Panc1 (cell line): Measurements from ENCODE around the gene RASGRP3. TPM values are rescaled to one million over a fixed set of nuclear protein-coding genes. Genes with fewer than 3 reads are reported as not detected.

Source experiments
- ATAC-seq: fragments of 200-7000 bp; cut with Tn5 transposase; 2 replicates; pipeline ENCODE4 v1.9.1; 2020; ENCODE audit warnings: mild to moderate bottlenecking, moderate library complexity
- BruUV-seq: library from RNA; stranded (reverse); fragments of 400-500 nt; replicated peaks from 2 replicates; lab custom pipeline; 2021; lab: Mats Ljungman, UMichigan
- CTCF ChIA-PET: fragments of 300-600 bp; sonication (Branson Sonifier 250); formaldehyde crosslinking; loops from one replicate; lab custom pipeline; 2022; ENCODE audit warnings: antibody characterized with exemption; lab: Charles Lee
- POLR2A ChIA-PET: fragments of 300-600 bp; sonication (Branson Sonifier 250); formaldehyde crosslinking; loops from one replicate; lab custom pipeline; 2022; ENCODE audit warnings: antibody characterized with exemption; lab: Charles Lee
- DNase-seq: peaks from one replicate; pipeline ENCODE4 v3.0.0-alpha.2; 2010; ENCODE audit warnings: low read depth, low spot score
- H3K27ac ChIP-seq: 2 replicates; pipeline ENCODE4 v1.5.1; 2011; ENCODE audit warnings: mild to moderate bottlenecking, low read length, inconsistent platforms
- H3K27me3 ChIP-seq: fragments of 200-500 bp; sonication (Bioruptor generic); 2 replicates; pipeline ENCODE4 v1.6.0; 2014; ENCODE audit warnings: low read length, inconsistent platforms; ENCODE audit not compliant: control insufficient read depth, insufficient read depth
- H3K36me3 ChIP-seq: fragments of 200-500 bp; sonication (Bioruptor generic); 2 replicates; pipeline ENCODE4 v1.5.1; 2014; ENCODE audit warnings: inconsistent platforms, mild to moderate bottlenecking, low read length, moderate library complexity; ENCODE audit not compliant: control insufficient read depth, insufficient read depth
- H3K4me1 ChIP-seq: 2 replicates; pipeline ENCODE4 v1.5.1; 2011; ENCODE audit warnings: inconsistent platforms, mild to moderate bottlenecking, low read length, moderate library complexity; ENCODE audit not compliant: control insufficient read depth, insufficient read depth
- H3K4me3 ChIP-seq, 2 experiments: 2 replicates each; pipeline ENCODE4 v1.5.1; 2011 to 2012; ENCODE audit warnings: low read depth in 2 of 2, low read length in 2 of 2, mild to moderate bottlenecking in 2 of 2, inconsistent platforms in 1 of 2, moderate library complexity in 1 of 2
- H3K9me3 ChIP-seq: fragments of 200-500 bp; sonication (Bioruptor generic); 2 replicates; pipeline ENCODE4 v1.5.1; 2014; ENCODE audit warnings: low read depth, mild to moderate bottlenecking, inconsistent platforms, low read length, moderate library complexity; ENCODE audit not compliant: control insufficient read depth, insufficient read depth
- CTCF ChIP-seq: fragments of 450-650 bp; IDR thresholded peaks from 2 replicates; pipeline ENCODE4 v1.5.1; 2017; ENCODE audit warnings: mild to moderate bottlenecking
- POLR2AphosphoS5 ChIP-seq: IDR thresholded peaks from 2 replicates; pipeline ENCODE4 v1.6.1; 2012; ENCODE audit warnings: mild to moderate bottlenecking, low read depth, low read length, moderate library complexity
- REST ChIP-seq, 2 experiments: IDR thresholded peaks; 2 replicates each; pipeline ENCODE4 v1.6.1; 2011 to 2012; ENCODE audit warnings: low read depth in 2 of 2, control low read depth in 1 of 2, low read length in 1 of 2, mild to moderate bottlenecking in 1 of 2, moderate library complexity in 1 of 2; ENCODE audit not compliant: insufficient read depth in 1 of 2
- SIN3A ChIP-seq: IDR thresholded peaks from 2 replicates; pipeline ENCODE4 v1.6.1; 2012; ENCODE audit warnings: low read depth, mild to moderate bottlenecking, low read length, moderate library complexity, borderline replicate concordance; ENCODE audit not compliant: insufficient read depth
- TCF7L2 ChIP-seq: IDR thresholded peaks from 2 replicates; pipeline ENCODE4 v1.6.1; 2011; ENCODE audit warnings: mild to moderate bottlenecking, low read depth, low read length, inconsistent platforms
- in situ Hi-C: cut with HindIII; loops from 2 replicates; pipeline ENCODE4 v1.10.0; 2016; ENCODE audit warnings: low sequenced_read_pairs, low pct_unique_long_range_greater_than_20kb
- intact Hi-C: fragments of 100-400 bp; cut with micrococcal nuclease; formaldehyde crosslinking; loops from one replicate; pipeline ENCODE4 v1.10.0; 2022; ENCODE audit not compliant: unreplicated experiment
- total RNA-seq: library from RNA; stranded (reverse); gene quantifications from one replicate; pipeline ENCODE4 v1.2.1, GENCODE V29; 2021; ENCODE audit not compliant: unreplicated experiment

The RASGRP3 gene
- total RNA-seq, 1 experiment from 2014 or later, result 2.6 TPM

GRCh38 chr2:33599175-33599942, 122.9 kb downstream of the RASGRP3 start, which contains the start of gene FAM98A:
Gene FAM98A, minus strand, starts transcription at chr2:33599299. Its CDS starts 78 bp downstream, at chr2:33599221.
- H3K4me1 ChIP-seq, result peaks cover 12% of the 10 kb centered on the region; the same call in 1 of the 2 replicates
- peaks cover 6% of the 10 kb centered on the region; the same call in 1 of the 2 replicates for H3K36me3 ChIP-seq
- in situ Hi-C loops (no loop called here), intact Hi-C loops (no loop called here)
- H3K4me3 ChIP-seq, result peak within 1 kb of the TSS; percentile 95 to 96
- DNase-seq (peak; percentile 94), ATAC-seq (peak; percentile 99)
- H3K27me3 ChIP-seq, result no peaks in the 10 kb centered on the region
- POLR2A ChIA-PET, result interaction anchor here (0.6 kb wide), 1 partner anchor 80 kb away, joined by 5 read pairs; no protein-coding TSS in a partner anchor
- TSS peak; percentile 83 for BruUV-seq
- TF ChIP-seq POLR2AphosphoS5 (peak; percentile 74; the same call in 1 of the 2 replicates), CTCF (no peak)
- CTCF ChIA-PET, result interaction anchor here (0.7 kb wide), 1 partner anchor 394 kb away, joined by 3 read pairs; no protein-coding TSS in a partner anchor
- H3K9me3 ChIP-seq, result no peaks in the 10 kb centered on the region
- peak within 1 kb of the TSS; percentile 80 for H3K27ac ChIP-seq

- peaks cover 5% of the 10 kb centered on the region; the same call in 1 of the 2 replicates for H3K36me3 ChIP-seq
- H3K4me1 ChIP-seq, result peaks cover 12% of the 10 kb centered on the region; the same call in 1 of the 2 replicates
- no peak for DNase-seq
- H3K27me3 ChIP-seq, result no peaks in the 10 kb centered on the region
- BruUV-seq, result no TSS peak
- in situ Hi-C loops (no loop called here), intact Hi-C loops (no loop called here)
- peak overlapping the region; percentile 95 to 96 for H3K4me3 ChIP-seq
- ATAC-seq, result no peak
- TF ChIP-seq TCF7L2 (no peak), POLR2AphosphoS5 (no peak), SIN3A (no peak), CTCF (no peak), REST (IDR thresholded peaks at IDR 0.05; ENCODE audit: insufficient read depth in 1 of 2, low read depth in 2 of 2, low read length in 1 of 2) (no peak)
- H3K9me3 ChIP-seq, result no peaks in the 10 kb centered on the region
- POLR2A ChIA-PET, result interaction anchor here (0.6 kb wide), 1 partner anchor 79 kb away, joined by 5 read pairs; no protein-coding TSS in a partner anchor
- CTCF ChIA-PET, result no interaction called here
- H3K27ac ChIP-seq, result peak overlapping the region; percentile 80
These were observed 123.4 kb downstream of the RASGRP3 start for GRCh38 chr2:33599943-33600192.
